SW480 (cell line): ENCODE data around the gene BRF1.
"Not testable (repeated sequence)": the region's sequence is repeated elsewhere in the genome, so short reads cannot be mapped to it uniquely, and the experiment has no call there.

Source experiments
- DNase-seq: peaks from one replicate; pipeline ENCODE4 v3.0.0-alpha.2; 2016; ENCODE audit warnings: low spot score

The BRF1 gene

DNA sequence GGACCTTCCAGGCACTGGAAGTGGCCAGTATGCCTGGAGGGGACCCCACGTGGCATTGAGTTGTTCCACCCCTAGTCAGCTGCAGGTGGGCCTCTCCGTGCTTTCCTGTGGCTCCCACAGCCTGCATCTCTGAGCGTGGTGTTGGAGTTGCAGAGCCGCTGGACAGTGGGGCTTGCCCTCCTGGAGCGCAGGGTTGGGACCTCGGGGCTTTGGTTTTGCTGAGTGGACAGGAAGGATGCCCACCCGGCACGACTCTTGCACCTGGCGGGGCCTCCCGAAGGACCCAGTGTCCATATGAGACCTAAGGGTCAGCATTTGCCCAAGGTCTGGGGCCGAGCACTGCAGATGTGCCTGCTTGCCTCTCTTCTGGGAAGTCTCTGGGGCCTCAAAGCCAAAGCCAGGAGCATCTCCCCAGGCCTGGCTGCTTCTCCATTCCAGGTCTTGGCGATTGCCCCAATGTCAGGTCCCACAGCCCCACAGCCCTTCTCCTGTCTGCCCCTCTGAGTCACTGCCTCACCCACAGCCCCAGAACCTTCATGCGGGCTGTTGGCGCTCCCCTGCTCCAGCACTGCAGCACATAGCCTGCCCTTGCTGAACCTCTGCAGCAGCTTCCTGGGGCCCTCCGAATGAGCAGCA is 15.3 kb upstream of the BRF1 start:
- peak; percentile 41 for DNase-seq

DNA sequence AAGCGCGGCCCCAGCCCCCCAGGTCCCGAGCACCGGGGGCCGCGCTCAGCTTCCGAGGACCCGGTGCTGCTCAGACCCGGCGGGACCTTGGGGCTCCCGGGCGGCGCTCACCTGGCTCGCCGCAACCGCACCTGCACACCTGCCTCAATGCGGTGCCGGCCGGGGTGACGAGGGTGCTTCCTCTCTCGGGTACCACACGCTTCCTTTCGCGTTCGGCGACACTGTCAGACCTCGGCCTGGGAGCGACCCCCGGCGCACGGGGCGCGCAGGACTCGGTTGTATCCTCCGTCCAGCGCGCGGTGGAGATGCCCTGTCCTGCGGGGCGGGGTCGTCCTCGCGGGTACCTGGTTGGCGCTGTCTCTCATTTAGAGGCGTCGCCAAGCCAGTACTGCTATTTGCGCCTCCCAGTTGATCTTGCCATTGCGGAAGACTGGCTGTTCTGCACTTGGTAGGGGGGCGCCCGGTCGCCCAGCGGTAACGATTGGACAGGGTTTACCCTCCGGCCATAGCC is 14.5 kb upstream of the BRF1 start:
- DNase-seq, result peak; percentile 66

DNA sequence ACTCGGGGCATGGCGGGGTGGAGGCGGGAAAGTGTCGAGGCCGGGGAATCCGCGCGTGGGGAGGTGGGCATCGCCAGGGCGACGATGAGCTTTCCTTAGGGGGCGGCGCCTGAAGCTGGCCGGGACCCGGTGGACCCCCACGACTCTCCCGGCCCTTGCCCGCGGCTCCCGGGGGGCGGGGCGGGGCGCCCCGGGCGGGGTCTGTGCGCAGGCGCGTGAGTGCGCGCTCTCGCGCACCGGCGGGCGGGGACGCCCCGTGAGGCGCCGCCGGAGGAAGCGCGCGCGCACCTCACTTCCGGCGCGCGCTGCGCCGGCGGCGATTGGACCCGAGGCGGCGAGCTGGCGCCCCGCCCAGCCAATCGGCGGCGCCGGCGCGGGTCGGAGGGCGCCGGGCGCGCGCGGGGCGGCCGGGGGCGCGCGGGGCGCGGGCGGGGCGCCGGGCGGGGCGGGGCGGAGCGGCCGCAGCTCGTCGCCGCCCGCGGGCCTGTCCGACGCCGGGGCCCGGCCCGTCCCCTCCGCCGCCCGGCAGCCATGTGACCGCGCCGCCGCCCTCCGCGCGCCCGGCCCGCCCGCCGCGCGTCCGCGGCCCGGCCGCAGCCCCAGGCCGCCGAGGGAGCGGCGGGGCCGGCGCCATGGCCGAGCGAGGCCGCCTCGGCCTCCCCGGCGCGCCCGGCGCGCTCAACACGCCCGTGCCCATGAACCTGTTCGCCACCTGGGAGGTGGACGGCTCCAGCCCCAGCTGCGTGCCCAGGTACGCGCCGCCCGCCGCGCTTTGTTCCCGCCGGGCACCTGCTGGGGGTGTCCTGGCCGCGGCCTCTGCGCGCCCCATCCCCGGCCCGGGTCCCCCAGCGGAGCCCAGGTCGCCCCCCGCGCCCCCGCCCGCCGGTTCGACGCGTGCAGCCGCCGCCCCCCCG is 13.7 kb upstream of the BRF1 start, which contains the start of gene PACS2:
PACS2 (plus strand) TSS at position 462 of the 914 bp plus-strand sequence; CDS start at position 633, 171 bp downstream.
- DNase-seq, result peak; percentile 79

- DNase-seq, result peak; percentile 34
Observed at GRCh38 chr14:105313381-105314286, 12.8 kb upstream of the BRF1 start.

DNA sequence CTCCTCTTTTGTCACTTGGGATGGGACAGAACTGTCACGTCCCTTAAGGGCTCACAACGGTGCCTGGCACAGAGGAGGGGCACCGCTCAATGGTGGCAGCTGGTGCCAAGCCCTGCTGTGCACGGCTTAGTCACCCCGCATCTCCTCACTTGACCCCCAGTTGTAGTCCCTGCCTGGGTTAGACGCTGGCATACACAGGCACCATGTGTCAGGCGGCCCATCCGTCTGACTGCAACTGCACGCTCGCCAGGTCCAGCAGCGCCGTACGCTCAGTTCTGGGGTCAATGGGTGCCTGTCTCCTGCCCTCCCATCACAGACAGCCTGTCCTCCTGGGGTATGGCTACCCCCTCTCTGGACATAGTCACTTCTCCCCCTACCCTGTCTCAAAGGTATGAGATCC is 12.2 kb upstream of the BRF1 start:
- no peak for DNase-seq

- DNase-seq, result no peak
Observed at GRCh38 chr14:105311838-105312237, 11.0 kb upstream of the BRF1 start.

DNA sequence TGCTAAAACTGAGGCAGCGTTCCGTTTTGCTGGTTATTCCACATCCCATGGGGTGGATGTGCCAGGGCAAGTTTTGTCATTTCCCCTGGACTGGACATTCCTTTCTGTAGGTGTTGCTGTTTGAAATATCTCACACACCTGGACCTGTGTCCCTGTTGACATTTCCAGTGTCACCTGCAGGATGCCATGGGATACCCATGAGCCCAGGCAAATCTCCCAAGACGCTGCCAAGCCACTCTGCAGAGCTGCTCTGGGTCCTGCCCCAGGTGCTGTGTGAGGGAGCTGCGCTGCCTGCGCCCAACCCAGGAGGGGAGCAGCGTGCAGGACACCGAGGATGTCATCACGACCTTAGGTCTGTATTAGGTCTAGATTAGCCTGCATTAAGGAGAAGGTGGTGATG is 8.6 kb upstream of the BRF1 start:
- no peak for DNase-seq

DNA sequence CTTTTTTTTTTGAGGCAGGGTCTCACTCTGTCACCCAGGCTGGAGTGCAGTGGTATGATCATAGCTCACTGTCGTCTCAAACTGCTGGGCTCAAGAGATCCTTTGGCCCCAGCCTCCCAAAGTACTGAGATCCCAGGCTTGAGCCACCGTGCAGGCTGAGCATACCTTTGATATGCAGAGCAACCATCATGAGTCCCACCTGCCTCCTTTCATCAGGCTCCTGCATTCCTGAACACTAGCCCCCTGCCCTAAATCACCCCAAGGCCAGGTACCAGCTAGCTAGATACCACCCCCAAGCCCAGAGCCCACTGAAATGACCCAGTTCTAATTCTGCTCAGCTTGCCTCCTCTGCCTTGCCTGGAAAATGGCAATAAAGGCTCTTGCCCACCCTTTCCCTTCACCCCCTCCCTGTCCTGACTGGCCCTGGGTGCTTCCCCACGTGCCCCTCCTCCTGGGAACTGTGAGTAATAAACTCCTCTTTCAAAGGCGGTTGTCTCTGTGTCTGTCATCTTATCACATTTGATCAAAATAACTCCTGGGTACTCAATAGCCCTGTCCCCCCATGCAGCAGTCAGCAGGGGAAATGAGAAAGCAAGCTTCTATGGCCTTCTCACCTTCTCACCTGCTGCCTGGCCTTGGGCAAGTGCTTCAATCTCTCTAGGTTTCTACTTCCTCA is 6.4 kb upstream of the BRF1 start:
- no peak for DNase-seq

- DNase-seq, result no peak
Observed at GRCh38 chr14:105305791-105306190, 5.0 kb upstream of the BRF1 start.

DNA sequence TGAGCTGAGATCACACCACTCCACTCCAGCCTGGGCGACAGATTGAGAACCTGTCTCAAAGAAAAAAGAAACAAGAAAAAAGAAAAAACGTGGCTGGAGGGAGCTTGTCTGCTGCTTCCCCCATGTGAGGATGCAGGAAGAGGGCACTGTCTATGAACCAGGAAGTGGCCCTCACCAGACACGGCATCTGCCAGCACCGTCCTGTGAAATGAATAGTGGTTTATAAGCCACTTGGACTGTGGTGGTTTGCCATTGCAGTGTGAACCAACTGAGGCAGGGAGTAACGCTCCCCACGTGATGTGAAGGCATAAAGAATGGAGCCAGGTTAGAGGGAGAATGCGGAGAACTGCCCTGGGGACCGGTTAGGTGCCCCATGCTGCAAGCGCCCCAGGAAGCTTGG is 4.5 kb upstream of the BRF1 start:
- DNase-seq, result no peak

- DNase-seq, result no peak
Observed at GRCh38 chr14:105304565-105304964, 3.8 kb upstream of the BRF1 start.

DNA sequence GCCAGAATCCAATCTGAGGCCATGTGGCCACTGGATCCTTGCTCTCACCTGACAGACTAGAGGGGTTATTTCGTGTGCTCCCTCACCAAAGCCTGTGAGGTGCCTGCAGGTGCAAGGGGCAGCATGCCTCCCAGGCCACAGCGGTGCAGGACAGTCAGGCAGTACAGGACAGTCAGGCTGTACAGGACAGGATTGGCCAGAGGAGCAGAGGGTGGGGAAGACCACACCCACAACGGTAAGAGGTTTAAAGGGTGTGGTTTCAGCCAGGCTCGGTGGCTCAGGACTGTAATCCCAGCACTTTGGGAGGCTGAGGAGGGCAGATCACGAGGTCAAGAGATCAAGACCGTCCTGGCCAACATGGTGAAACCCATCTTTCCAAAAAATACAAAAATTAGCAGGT is 3.1 kb upstream of the BRF1 start:
- DNase-seq, result peak; percentile 49

DNA sequence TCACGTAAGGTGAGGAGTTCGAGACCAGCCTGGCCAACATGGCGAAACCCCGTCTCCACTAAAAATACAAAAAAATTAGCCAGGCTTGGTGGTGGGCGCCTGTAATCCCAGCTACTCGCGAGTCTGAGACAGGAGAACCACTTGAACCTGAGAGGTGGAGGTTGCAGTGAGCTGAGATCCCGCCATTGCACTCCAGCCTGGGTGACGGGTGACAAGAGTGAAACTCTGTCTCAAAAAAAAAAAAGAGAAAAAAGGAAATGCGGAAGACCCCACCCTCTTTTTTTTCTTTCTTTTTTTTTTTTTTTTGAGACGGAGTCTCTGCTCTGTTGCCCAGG is 1.1 kb upstream of the BRF1 start:
- not testable (repeated sequence) for DNase-seq

DNA sequence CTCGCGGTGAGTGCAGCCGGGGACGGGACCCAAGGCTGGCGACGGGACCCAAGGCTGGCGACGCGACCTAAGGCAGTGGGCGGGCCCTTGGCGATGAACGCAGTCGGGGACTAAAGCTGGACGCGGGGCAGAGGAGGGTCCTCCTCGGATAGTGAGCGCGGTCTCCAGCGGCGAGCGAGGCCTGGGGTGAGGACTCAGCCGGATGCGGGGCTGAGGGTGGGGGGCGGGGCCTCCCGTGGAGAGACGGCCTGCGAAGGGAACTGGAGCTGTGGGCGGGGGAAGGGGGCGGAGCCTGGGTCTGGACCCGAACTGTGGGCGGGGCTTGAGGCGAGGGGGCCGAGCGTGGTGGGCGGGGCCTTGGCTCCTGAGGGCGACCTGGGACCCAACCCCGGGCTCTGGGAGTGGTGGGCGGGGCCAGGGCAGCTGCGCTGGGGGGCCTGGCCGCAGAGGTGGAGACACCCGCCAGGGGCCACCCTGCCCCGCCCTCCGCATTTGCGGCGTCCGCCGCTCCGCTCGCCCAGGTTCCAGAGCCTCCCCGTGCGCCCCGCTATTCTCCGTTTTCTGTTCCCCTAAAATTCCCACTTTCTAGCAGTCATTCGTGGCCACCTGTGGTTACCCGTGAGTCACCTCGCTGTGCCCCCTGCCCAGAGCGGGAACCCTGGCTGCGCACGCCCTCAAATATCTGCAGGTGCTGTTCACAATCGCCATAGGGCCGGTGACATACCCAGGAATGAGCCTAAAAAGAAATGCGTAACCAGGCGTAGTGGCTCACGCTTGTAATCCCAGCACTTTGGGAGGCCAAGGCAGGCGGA is 508 bp upstream of the BRF1 start:
- DNase-seq, result peak; percentile 96

DNA sequence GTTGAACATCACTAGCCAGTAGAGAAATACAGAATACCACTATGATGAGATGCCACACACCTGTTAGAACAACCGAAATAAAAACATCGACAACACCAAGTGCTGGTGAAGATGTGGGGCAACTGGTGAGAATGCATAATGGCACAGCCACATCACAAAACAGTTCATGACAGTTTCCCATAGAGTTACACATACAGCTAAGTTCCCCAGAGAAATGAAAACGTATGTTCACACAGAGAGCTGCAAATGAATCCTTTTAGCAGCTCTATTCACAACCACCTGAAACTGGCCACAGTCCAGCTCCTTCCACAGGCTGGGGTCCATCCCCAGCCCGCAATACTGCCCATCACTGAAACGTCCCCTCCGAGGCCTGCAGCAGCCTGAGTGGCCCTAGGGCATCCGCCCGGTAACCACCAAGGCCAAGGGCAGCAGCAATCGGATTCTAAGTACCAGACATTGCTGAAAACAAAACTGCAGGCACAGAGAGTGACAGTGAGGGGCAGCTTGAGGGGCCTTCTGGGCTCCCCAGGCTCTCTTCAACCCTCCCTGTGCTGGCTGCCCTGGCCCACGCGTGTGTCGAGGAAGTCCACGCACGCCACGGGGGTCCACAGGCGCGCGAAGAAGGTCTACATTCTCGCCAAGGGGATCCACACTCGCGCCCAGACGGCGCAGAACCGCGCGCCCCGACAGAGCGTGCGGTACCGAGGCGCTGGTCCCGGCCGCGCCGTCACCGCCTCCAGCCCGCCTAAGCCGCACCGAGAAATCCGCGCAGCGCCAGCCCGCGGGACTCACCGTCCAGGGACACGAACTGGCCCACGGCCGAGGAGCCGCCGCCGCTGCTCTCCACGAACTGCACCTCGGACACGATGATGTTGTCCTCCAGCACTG is 903 bp downstream of the BRF1 start:
- peak; percentile 33 for DNase-seq

- not testable (repeated sequence) for DNase-seq
Observed at GRCh38 chr14:105297311-105297710, 3.5 kb downstream of the BRF1 start.

GRCh38 chr14:105294142-105294597 is 6.6 kb downstream of the BRF1 start:
- no peak for DNase-seq

GRCh38 chr14:105292826-105293711 is 7.7 kb downstream of the BRF1 start:
- no peak for DNase-seq
